ENCODE results near the gene NEU1. TPM values are rescaled to one million over a fixed set of nuclear protein-coding genes. Genes with fewer than 3 reads are reported as not detected.

Gene NEU1
- polyA plus RNA-seq, 1 of the 3 experiments (the other 2 are of a cell fraction) = 43.0 TPM

DNA sequence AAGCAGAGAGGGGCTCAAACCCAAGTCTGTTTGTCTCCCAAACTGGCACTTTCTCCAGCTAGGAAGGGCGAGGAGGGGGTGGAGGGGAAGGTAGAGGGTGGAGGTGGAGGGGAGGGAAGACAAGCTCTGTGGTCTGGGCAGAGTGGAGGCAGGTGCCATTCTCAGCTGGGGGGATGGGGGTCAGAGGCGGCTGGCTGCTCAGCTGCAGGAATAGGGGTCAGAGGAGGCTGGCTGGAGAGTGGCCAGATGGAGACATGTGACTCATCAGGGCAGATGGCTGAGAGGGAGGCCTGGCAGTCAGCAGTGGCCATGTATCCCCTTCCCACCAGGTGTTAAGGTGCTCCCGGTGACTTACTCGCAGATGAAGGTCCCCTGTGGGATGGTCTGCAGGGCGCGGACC, 19.7 kb upstream of the NEU1 start:
- no peaks in the 10 kb centered on the region for H3K79me2 ChIP-seq (ENCODE audit: insufficient read depth)
- no peak for DNase-seq
- CTCF ChIA-PET = no interaction called here
- no peaks in the 10 kb centered on the region for H4K20me1 ChIP-seq (ENCODE audit: insufficient read depth)
- peaks cover 5% of the 10 kb centered on the region for H3F3A ChIP-seq (replicated peaks; ENCODE audit: insufficient read depth)
- H3K4me3 ChIP-seq (ENCODE audit: low read depth in 2 of 2, low read length in 1 of 2) = no peak overlapping the region
- WGBS (ENCODE audit: low lambda C conversion rate) = 63% methylated on average over 3 of the region's 6 CpGs
- no peaks in the 10 kb centered on the region for H3K27me3 ChIP-seq (ENCODE audit: insufficient read depth)
- H3K9me3 ChIP-seq = no peaks in the 10 kb centered on the region
- TF ChIP-seq, protein P1, sequence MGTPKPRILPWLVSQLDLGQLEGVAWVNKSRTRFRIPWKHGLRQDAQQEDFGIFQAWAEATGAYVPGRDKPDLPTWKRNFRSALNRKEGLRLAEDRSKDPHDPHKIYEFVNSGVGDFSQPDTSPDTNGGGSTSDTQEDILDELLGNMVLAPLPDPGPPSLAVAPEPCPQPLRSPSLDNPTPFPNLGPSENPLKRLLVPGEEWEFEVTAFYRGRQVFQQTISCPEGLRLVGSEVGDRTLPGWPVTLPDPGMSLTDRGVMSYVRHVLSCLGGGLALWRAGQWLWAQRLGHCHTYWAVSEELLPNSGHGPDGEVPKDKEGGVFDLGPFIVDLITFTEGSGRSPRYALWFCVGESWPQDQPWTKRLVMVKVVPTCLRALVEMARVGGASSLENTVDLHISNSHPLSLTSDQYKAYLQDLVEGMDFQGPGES (IDR thresholded peaks at IDR 0.05; ENCODE audit: low read depth, low read length) = no peak
- TF ChIP-seq EP300 (IDR thresholded peaks at IDR 0.05; ENCODE audit: borderline replicate concordance in 1 of 2, low read depth in 1 of 2, low read length in 1 of 2) (no peak), FOSL2 (IDR thresholded peaks at IDR 0.05; ENCODE audit: borderline replicate concordance, low read depth) (peak; percentile 56), FOXJ3 (CRISPR knock-in tag; IDR thresholded peaks at IDR 0.05) (no peak), TCF12 (IDR thresholded peaks at IDR 0.05) (peak; percentile 55), NFIC (IDR thresholded peaks at IDR 0.05; ENCODE audit: borderline replicate concordance) (peak; percentile 21; the same call in 1 of the 2 replicates), RFX5 (IDR thresholded peaks at IDR 0.05; ENCODE audit: low read length) (no peak)
- TF ChIP-seq, protein P2, sequence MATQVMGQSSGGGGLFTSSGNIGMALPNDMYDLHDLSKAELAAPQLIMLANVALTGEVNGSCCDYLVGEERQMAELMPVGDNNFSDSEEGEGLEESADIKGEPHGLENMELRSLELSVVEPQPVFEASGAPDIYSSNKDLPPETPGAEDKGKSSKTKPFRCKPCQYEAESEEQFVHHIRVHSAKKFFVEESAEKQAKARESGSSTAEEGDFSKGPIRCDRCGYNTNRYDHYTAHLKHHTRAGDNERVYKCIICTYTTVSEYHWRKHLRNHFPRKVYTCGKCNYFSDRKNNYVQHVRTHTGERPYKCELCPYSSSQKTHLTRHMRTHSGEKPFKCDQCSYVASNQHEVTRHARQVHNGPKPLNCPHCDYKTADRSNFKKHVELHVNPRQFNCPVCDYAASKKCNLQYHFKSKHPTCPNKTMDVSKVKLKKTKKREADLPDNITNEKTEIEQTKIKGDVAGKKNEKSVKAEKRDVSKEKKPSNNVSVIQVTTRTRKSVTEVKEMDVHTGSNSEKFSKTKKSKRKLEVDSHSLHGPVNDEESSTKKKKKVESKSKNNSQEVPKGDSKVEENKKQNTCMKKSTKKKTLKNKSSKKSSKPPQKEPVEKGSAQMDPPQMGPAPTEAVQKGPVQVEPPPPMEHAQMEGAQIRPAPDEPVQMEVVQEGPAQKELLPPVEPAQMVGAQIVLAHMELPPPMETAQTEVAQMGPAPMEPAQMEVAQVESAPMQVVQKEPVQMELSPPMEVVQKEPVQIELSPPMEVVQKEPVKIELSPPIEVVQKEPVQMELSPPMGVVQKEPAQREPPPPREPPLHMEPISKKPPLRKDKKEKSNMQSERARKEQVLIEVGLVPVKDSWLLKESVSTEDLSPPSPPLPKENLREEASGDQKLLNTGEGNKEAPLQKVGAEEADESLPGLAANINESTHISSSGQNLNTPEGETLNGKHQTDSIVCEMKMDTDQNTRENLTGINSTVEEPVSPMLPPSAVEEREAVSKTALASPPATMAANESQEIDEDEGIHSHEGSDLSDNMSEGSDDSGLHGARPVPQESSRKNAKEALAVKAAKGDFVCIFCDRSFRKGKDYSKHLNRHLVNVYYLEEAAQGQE (IDR thresholded peaks at IDR 0.05; ENCODE audit: low read depth, low read length) = no peak
- TF ChIP-seq, protein P3, sequence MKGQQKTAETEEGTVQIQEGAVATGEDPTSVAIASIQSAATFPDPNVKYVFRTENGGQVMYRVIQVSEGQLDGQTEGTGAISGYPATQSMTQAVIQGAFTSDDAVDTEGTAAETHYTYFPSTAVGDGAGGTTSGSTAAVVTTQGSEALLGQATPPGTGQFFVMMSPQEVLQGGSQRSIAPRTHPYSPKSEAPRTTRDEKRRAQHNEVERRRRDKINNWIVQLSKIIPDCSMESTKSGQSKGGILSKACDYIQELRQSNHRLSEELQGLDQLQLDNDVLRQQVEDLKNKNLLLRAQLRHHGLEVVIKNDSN (IDR thresholded peaks at IDR 0.05; ENCODE audit: borderline replicate concordance, low read depth) = peak; percentile 55; the same call in 1 of the 2 replicates
- H3K4me1 ChIP-seq (ENCODE audit: control insufficient read depth in 1 of 2, insufficient read depth in 2 of 2, low read depth in 1 of 2, low read length in 1 of 2) = no peaks in the 10 kb centered on the region
- no peaks in the 10 kb centered on the region for H3K9me2 ChIP-seq
- H2AFZ ChIP-seq (ENCODE audit: low read depth) = no peak overlapping the region
- POLR2A ChIA-PET = no interaction called here
- peaks cover 14 to 61% of the 10 kb centered on the region in 2 experiments for H3K36me3 ChIP-seq (replicated peaks in 1 of 2; ENCODE audit: control insufficient read depth in 1 of 2, insufficient read depth in 2 of 2, low read length in 1 of 2)
- no peak overlapping the region for H3K27ac ChIP-seq (ENCODE audit: low read depth in 2 of 2, low read length in 1 of 2)
- H3K9ac ChIP-seq = no peak overlapping the region
- H3K4me2 ChIP-seq = no peak overlapping the region

DNA sequence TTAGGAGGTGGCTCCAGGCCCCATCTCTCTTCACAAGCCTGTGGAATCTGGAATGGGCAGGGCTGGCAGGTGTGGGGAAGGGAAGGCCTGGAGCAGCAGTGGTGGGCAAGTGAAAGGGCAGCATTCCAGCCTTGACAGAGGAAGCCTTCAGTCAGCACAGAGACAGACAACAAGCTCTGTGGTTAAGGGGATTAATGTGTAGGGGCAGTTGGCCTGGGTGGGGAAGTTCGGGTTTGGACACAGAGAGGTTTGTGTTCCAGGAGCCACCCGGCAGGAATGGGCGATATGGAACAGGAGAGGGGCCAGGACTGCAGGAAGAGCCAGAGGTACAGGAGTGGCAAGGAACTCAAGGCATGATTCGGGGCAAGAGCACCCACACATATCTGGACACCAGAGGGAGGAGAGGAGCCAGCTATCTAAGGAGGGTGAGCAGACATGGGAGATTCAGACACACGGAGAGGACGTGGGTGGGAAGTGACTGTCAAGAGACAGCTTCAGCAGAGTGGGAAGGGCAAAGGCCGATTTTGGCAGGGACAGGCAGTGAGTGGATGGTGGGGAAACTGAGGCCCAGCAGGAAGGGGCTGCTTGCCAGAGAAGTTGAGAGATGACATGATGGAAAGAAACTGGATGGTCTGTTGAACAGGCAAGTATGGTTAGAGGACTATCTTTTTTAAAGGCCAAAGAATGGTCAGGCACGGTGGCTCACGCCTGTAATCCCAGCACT, 18.7 kb upstream of the NEU1 start:
- no peak overlapping the region for H3K4me2 ChIP-seq
- peaks cover 5% of the 10 kb centered on the region for H3F3A ChIP-seq (replicated peaks; ENCODE audit: insufficient read depth)
- no peaks in the 10 kb centered on the region for H3K79me2 ChIP-seq (ENCODE audit: insufficient read depth)
- H3K4me3 ChIP-seq (ENCODE audit: low read depth in 2 of 2, low read length in 1 of 2) = no peak overlapping the region
- H3K36me3 ChIP-seq (replicated peaks in 1 of 2; ENCODE audit: control insufficient read depth in 1 of 2, insufficient read depth in 2 of 2, low read length in 1 of 2) = peaks cover 14 to 50% of the 10 kb centered on the region in 2 experiments
- DNase-seq = no peak
- H3K27ac ChIP-seq (ENCODE audit: low read depth in 2 of 2, low read length in 1 of 2) = no peak overlapping the region
- no peak overlapping the region for H3K9ac ChIP-seq
- no peaks in the 10 kb centered on the region for H3K9me2 ChIP-seq
- CTCF ChIA-PET = interaction anchor here (1.6 kb wide), 1 partner anchor 8 kb away, joined by 7 read pairs; no protein-coding TSS in a partner anchor
- over 99% methylated on average over 9 of the region's 9 CpGs for WGBS (ENCODE audit: low lambda C conversion rate)
- H3K9me3 ChIP-seq = no peaks in the 10 kb centered on the region
- no peaks in the 10 kb centered on the region for H3K27me3 ChIP-seq (ENCODE audit: insufficient read depth)
- no peak overlapping the region for H2AFZ ChIP-seq (ENCODE audit: low read depth)
- POLR2A ChIA-PET = no interaction called here
- H4K20me1 ChIP-seq (ENCODE audit: insufficient read depth) = no peaks in the 10 kb centered on the region
- no peaks in the 10 kb centered on the region for H3K4me1 ChIP-seq (ENCODE audit: control insufficient read depth in 1 of 2, insufficient read depth in 2 of 2, low read depth in 1 of 2, low read length in 1 of 2)
- TF ChIP-seq RFX5 (IDR thresholded peaks at IDR 0.05; ENCODE audit: low read length) (no peak), EP300 (IDR thresholded peaks at IDR 0.05; ENCODE audit: borderline replicate concordance in 1 of 2, low read depth in 1 of 2, low read length in 1 of 2) (no peak), SMC3 (IDR thresholded peaks at IDR 0.05; ENCODE audit: low read depth, low read length) (no peak), GATA2 (CRISPR knock-in tag; IDR thresholded peaks at IDR 0.05) (no peak), NRF1 (IDR thresholded peaks at IDR 0.05; ENCODE audit: low read depth, low read length) (no peak), EZH2phosphoT487 (IDR thresholded peaks at IDR 0.05; ENCODE audit: borderline replicate concordance, low read depth) (no peak), MEF2A (IDR thresholded peaks at IDR 0.05; ENCODE audit: borderline replicate concordance, low read depth) (no peak), RCOR1 (IDR thresholded peaks at IDR 0.05; ENCODE audit: low read length) (no peak), JUND (IDR thresholded peaks at IDR 0.05) (no peak), FOSL2 (IDR thresholded peaks at IDR 0.05; ENCODE audit: borderline replicate concordance, low read depth) (no peak)
- TF ChIP-seq, protein P2 (IDR thresholded peaks at IDR 0.05; ENCODE audit: low read depth, low read length) = no peak
